Activated CD4-positive, alpha-beta T cell treated with anti-CD3 and anti-CD28 coated beads, Interleukin-2, amount 10 ng/mL, durations not matched to agents 7 days and 5 days (primary cell): ENCODE results near the gene NFKBIA. TPM values are rescaled to one million over a fixed set of nuclear protein-coding genes. Genes with fewer than 3 reads are reported as not detected.
"Not testable (repeated sequence)": the region's sequence is repeated elsewhere in the genome, so short reads cannot be mapped to it uniquely, and the experiment has no call there.

ENCODE experiments used
- CTCF ChIA-PET: fragments of 350-600 bp; sonication (Branson Sonifier 250); formaldehyde crosslinking; loops from one replicate; lab custom pipeline; 2021; ENCODE audit warnings: antibody characterized with exemption; lab: Charles Lee
- POLR2A ChIA-PET: fragments of 350-600 bp; sonication (Branson Sonifier 250); formaldehyde crosslinking; loops from one replicate; lab custom pipeline; 2021; ENCODE audit warnings: antibody characterized with exemption; lab: Charles Lee
- DNase-seq: peaks from one replicate; pipeline ENCODE4 v3.0.0-alpha.2; 2020
- H3K27ac Mint-ChIP-seq: one replicate; pipeline ENCODE4 v1.8.0; 2021; ENCODE audit warnings: mild to moderate bottlenecking, moderate library complexity, mixed read lengths
- H3K27me3 Mint-ChIP-seq: one replicate; pipeline ENCODE4 v1.8.0; 2021; ENCODE audit warnings: mixed read lengths
- H3K36me3 Mint-ChIP-seq: one replicate; pipeline ENCODE4 v1.8.0; 2021; ENCODE audit warnings: low read depth, mixed read lengths
- H3K4me1 Mint-ChIP-seq: one replicate; pipeline ENCODE4 v1.8.0; 2021; ENCODE audit warnings: mixed read lengths
- H3K4me3 Mint-ChIP-seq: one replicate; pipeline ENCODE4 v1.8.0; 2021; ENCODE audit warnings: mild to moderate bottlenecking, moderate library complexity, mixed read lengths
- H3K9me3 Mint-ChIP-seq: one replicate; pipeline ENCODE4 v1.8.0; 2021; ENCODE audit warnings: mixed read lengths
- total RNA-seq, 2 experiments: library from RNA; stranded (reverse); gene quantifications; one replicate each; pipeline ENCODE4 v1.2.3, GENCODE V29; 2021

Gene NFKBIA, protein sequence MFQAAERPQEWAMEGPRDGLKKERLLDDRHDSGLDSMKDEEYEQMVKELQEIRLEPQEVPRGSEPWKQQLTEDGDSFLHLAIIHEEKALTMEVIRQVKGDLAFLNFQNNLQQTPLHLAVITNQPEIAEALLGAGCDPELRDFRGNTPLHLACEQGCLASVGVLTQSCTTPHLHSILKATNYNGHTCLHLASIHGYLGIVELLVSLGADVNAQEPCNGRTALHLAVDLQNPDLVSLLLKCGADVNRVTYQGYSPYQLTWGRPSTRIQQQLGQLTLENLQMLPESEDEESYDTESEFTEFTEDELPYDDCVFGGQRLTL
- total RNA-seq = 10 to 100 TPM; 60.1 to 61.7 TPM

DNA sequence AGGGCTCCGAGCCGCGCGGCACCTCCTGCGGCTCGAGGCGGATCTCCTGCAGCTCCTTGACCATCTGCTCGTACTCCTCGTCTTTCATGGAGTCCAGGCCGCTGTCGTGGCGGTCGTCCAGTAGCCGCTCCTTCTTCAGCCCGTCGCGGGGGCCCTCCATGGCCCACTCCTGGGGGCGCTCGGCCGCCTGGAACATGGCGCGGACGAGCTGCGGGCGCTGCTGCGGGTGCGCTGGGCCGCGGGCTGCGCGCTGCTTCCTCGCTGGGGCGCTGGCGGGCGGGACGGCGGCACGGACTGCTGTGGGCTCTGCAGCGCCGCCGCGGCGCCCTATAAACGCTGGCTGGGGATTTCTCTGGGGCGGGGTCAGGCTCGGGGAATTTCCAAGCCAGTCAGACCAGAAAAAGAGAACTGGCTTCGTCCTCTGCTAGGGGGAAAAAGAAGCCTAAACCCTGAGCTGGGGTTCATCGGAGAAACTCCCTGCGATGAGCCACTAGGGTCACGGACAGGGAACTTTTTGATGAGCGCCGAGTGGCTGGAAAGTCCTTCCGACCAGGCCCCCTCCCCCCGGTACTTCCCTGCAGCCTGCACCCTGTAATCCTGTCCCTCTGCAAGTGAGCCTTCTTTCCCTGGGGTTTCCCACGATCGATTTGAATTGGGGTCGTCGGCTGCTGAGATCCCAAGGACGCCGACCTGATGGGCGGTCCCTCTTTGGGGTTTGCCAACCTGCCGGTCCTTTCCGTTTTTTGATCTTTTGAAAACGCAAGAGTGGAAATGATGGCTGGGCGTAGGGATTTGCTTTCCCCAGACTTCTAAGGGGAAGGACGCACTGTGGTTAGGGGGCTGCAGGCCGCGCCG lies at the start of gene NFKBIA:
NFKBIA (minus strand) TSS at position 301 of the 855 bp plus-strand sequence; CDS start at position 196, 105 bp downstream.
- peak; percentile 90 for DNase-seq
- peaks cover 55% of the 10 kb centered on the region for H3K4me1 Mint-ChIP-seq
- POLR2A ChIA-PET = interaction anchor here (0.5 to 1.9 kb wide), 14 partner anchors 11 to 423 kb away, joined by 3 to 21 read pairs (median 4); partner anchors contain the start of genes PPP2R3C and PSMA6
- H3K9me3 Mint-ChIP-seq = no peaks in the 10 kb centered on the region
- H3K27ac Mint-ChIP-seq = peak within 1 kb of the TSS; percentile 98
- no peaks in the 10 kb centered on the region for H3K27me3 Mint-ChIP-seq
- H3K36me3 Mint-ChIP-seq = peaks cover 38% of the 10 kb centered on the region
- CTCF ChIA-PET = interaction anchor here (0.5 to 4.5 kb wide), 37 partner anchors 10 to 532 kb away, joined by 3 to 42 read pairs (median 3); partner anchors contain the start of genes FAM177A1, PPP2R3C, PRORP and PSMA6
- H3K4me3 Mint-ChIP-seq = peak within 1 kb of the TSS; percentile 88

DNA sequence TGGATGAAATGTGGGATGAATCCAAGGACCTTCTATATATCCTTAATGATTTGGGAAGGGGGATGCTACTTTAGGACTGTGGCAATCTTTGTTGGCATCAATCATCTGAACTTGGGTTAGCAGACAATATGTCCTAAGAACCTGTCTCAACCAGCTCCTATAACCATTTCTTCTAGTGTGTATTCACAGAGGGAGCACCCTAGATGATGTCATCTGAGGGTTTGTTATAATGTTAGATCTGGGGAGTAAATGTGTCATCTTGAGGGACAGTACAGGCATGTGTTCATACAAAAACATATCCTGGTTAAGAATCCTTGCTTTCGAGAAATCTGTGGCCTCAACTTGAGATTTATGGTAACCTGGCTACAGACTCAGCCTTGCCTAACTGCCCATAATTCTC lies 41.9 kb upstream of the NFKBIA start:
- POLR2A ChIA-PET = no interaction called here

GRCh38 chr14:35444104-35444503 lies 39.6 kb upstream of the NFKBIA start:
- no peak overlapping the region for H3K27ac Mint-ChIP-seq
- ChIA-PET POLR2A (no interaction called here), CTCF (interaction anchor here (0.6 kb wide), 1 partner anchor 304 kb away, joined by 3 read pairs; no protein-coding TSS in a partner anchor)
- no peaks in the 10 kb centered on the region for H3K4me1 Mint-ChIP-seq
- H3K36me3 Mint-ChIP-seq = no peaks in the 10 kb centered on the region
- DNase-seq = no peak
- H3K4me3 Mint-ChIP-seq = no peak overlapping the region
- no peaks in the 10 kb centered on the region for H3K27me3 Mint-ChIP-seq
- no peaks in the 10 kb centered on the region for H3K9me3 Mint-ChIP-seq

More for the DNA sequence above, 41.9 kb upstream of the NFKBIA start:
- H3K4me3 Mint-ChIP-seq = no peak overlapping the region
- H3K36me3 Mint-ChIP-seq = no peaks in the 10 kb centered on the region
- no peak for DNase-seq
- H3K9me3 Mint-ChIP-seq = no peaks in the 10 kb centered on the region
- CTCF ChIA-PET = no interaction called here
- H3K27me3 Mint-ChIP-seq = no peaks in the 10 kb centered on the region
- no peaks in the 10 kb centered on the region for H3K4me1 Mint-ChIP-seq
- H3K27ac Mint-ChIP-seq = no peak overlapping the region

DNA sequence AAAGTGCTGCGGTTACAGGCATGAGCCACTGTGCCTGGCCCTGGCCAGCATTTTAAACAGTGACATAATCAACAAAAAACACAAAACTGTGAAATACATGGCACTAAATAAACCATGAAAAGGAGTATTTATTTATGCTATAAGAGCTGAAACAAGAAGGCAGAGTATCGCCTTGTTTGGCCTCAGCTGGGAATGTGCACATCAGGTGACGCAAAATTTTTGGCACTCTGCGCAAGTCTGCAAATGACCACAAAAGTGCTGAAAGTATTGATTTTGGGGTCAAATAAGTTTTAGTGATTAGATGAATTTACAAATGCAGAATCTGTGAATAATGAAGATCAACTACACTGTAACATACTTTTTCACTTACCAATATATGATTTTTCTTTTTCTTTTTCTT lies 36.6 kb upstream of the NFKBIA start:
- no peaks in the 10 kb centered on the region for H3K9me3 Mint-ChIP-seq
- POLR2A ChIA-PET = no interaction called here
- no peaks in the 10 kb centered on the region for H3K4me1 Mint-ChIP-seq
- DNase-seq = no peak
- no peak overlapping the region for H3K27ac Mint-ChIP-seq
- no peaks in the 10 kb centered on the region for H3K27me3 Mint-ChIP-seq
- H3K36me3 Mint-ChIP-seq = no peaks in the 10 kb centered on the region
- no peak overlapping the region for H3K4me3 Mint-ChIP-seq
- CTCF ChIA-PET = no interaction called here

DNA sequence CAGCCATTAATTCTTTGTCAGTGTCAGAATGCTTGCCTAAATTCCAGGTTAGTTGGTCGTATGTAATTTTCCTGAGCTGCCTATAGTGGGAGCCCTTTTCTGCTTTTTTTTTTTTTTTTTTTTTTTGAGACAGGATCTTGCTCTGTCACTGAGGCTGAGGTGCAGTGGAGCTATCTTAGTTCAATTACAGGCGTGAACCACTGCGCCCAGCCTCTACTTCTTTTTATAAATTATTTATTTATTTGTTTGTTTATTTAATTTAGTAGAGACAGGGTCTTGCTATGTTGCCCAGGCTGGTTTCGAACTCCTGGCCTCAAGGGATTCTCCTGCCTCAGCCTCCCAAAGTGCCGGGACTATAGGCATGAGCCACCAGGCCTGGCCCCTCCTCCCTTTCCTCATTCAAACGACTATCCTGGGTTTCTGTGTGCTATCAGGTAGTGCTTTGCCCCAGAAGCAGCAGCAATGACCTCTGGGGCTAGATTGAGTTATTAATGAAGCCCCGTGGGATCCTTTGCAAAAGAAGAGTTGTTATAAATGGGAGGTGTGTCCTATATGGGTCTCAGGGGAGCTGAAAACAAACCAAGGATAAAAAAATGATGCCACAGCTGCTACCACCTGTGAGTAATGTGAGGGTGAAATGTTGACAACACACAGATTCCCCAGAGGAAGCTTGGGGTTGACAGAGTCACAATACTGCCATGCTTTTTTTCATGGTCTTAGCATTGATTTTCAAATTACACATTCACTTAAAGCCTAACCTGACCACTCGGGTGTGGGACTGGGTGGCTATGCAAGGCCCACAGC lies 34.6 kb upstream of the NFKBIA start:
- no peaks in the 10 kb centered on the region for H3K9me3 Mint-ChIP-seq
- no peak for DNase-seq
- ChIA-PET POLR2A (no interaction called here), CTCF (interaction anchor here (0.6 to 1.8 kb wide), 10 partner anchors 10 to 377 kb away, joined by 3 to 6 read pairs (median 4); no protein-coding TSS in a partner anchor)
- peaks cover 4% of the 10 kb centered on the region for H3K4me1 Mint-ChIP-seq
- no peaks in the 10 kb centered on the region for H3K27me3 Mint-ChIP-seq
- no peak overlapping the region for H3K27ac Mint-ChIP-seq
- no peak overlapping the region for H3K4me3 Mint-ChIP-seq
- H3K36me3 Mint-ChIP-seq = no peaks in the 10 kb centered on the region

DNA sequence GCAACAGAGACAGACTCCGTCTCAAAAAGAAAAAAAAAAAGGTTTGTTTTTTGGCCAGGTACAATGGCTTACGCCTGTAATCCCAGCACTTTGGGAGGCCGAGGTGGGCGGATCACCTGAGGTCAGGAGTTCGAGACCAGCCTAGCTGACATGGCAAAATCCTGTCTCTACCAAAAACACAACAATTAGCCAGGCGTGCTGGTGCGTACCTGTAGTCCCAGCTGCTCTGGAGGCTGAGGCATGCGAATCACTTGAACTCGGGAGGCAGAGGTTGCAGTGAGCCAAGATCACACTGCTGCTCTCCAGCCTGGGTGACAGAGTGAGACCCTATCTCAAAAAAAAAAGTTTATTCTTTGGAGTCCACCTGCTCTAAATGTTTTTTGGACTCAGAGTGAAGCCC lies 33.9 kb upstream of the NFKBIA start:
- H3K27ac Mint-ChIP-seq, H3K4me1 Mint-ChIP-seq, H3K4me3 Mint-ChIP-seq, DNase-seq, H3K9me3 Mint-ChIP-seq, H3K27me3 Mint-ChIP-seq, POLR2A ChIA-PET, H3K36me3 Mint-ChIP-seq: not testable (repeated sequence)
- CTCF ChIA-PET = interaction anchor here (0.7 to 1.8 kb wide), 10 partner anchors 9 to 832 kb away, joined by 3 to 6 read pairs (median 4); no protein-coding TSS in a partner anchor

DNA sequence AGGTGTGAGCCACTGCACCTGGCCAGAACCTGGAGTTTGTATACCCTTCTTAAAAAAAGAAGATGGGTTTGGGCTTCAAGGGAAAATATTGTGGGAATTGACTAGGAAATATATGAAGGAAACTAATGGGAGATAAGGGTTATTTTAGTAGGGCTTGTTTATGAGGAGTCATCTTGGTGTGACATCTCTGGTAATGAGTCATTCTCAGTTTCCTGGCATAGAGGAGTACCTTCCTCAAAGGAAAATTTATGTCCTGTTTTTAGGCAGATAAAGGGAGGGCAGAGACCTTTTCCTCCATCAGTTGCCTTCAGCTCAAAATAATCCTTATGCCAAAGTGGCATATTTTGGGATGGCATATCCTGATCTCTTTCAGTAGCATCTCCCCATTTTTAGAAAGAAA lies 30.6 kb upstream of the NFKBIA start:
- ChIA-PET POLR2A (no interaction called here), CTCF (no interaction called here)
- H3K4me1 Mint-ChIP-seq = peaks cover 12% of the 10 kb centered on the region
- H3K9me3 Mint-ChIP-seq = no peaks in the 10 kb centered on the region
- no peaks in the 10 kb centered on the region for H3K36me3 Mint-ChIP-seq
- H3K27me3 Mint-ChIP-seq = no peaks in the 10 kb centered on the region
- H3K4me3 Mint-ChIP-seq = no peak overlapping the region
- DNase-seq = no peak
- no peak overlapping the region for H3K27ac Mint-ChIP-seq

DNA sequence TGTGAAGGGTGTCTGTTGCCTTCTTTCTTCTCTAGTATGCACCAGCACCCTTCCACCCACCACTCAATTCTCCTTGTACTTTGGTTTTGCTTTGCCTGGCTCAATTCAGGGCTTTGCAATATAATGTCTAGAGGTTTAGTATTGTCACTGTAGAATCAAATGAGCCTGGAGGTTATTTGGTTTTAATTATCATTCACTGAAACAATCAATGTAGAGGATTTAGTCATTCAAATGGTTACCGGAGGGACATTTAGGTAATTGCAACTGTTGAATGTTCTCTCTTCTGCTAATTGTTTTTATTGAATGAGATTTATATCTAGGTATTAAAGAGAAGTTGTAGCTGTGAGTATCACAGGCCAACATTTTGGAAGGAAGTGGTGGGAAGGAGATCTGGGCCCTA lies 29.3 kb upstream of the NFKBIA start:
- POLR2A ChIA-PET = interaction anchor here (0.6 kb wide), 1 partner anchor 371 kb away, joined by 3 read pairs; no protein-coding TSS in a partner anchor
- Mint-ChIP-seq H3K4me1 (peaks cover 16% of the 10 kb centered on the region), H3K27ac (no peak overlapping the region), H3K4me3 (no peak overlapping the region), H3K27me3 (no peaks in the 10 kb centered on the region), H3K36me3 (no peaks in the 10 kb centered on the region), H3K9me3 (no peaks in the 10 kb centered on the region)
- CTCF ChIA-PET = interaction anchor here (0.6 to 0.9 kb wide), 2 partner anchors 9 to 18 kb away, joined by 3 to 4 read pairs; no protein-coding TSS in a partner anchor
- DNase-seq = no peak

DNA sequence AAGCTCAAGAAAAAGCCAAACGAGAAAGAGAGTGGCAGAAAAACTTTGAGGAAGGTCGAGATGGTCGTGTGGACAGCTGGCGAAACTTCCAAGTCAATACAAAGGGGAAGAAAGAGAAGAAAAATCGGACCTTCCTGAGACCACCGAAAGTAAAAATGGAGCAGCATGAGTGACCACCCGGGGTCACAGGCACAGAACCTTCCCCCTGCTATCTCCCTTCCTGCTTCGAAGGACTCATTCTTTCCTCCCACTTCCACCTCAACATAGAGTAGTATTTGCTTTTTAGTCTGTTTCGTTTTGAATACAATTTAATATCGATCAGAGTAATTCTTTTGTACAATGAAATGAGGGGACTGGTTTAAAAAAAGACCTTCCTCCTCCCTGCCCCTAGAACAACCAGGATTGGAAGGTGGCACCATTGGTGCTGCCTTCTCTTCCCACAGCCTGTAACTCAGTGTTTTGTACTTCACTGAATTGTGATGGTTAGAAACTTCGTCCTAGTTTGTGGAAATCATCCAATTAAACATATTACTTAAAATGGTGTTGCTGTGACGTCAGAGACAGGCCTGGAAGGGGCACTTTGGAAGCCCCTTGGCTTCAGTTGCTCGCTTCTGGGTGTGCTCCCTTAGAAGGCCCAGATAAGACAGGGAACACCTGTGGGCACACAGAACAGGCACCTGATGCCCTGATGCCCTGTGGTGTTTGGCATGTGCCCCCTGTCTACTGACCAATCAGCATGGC lies 26.1 kb upstream of the NFKBIA start:
- H3K9me3 Mint-ChIP-seq = no peaks in the 10 kb centered on the region
- peaks cover 16% of the 10 kb centered on the region for H3K4me1 Mint-ChIP-seq
- DNase-seq = no peak
- CTCF ChIA-PET = interaction anchor here (0.6 to 1.6 kb wide), 4 partner anchors 14 to 555 kb away, joined by 3 to 5 read pairs (median 4); partner anchors contain the start of gene BAZ1A
- no peak overlapping the region for H3K4me3 Mint-ChIP-seq
- POLR2A ChIA-PET = interaction anchor here (0.6 kb wide), 1 partner anchor 388 kb away, joined by 3 read pairs; no protein-coding TSS in a partner anchor
- no peaks in the 10 kb centered on the region for H3K27me3 Mint-ChIP-seq
- no peaks in the 10 kb centered on the region for H3K36me3 Mint-ChIP-seq
- H3K27ac Mint-ChIP-seq = no peak overlapping the region

- DNase-seq = no peak
- POLR2A ChIA-PET = interaction anchor here (0.6 kb wide), 1 partner anchor 388 kb away, joined by 3 read pairs; no protein-coding TSS in a partner anchor
- H3K36me3 Mint-ChIP-seq = no peaks in the 10 kb centered on the region
- H3K4me3 Mint-ChIP-seq = no peak overlapping the region
- H3K27ac Mint-ChIP-seq = no peak overlapping the region
- peaks cover 12% of the 10 kb centered on the region for H3K4me1 Mint-ChIP-seq
- H3K27me3 Mint-ChIP-seq = no peaks in the 10 kb centered on the region
- no peaks in the 10 kb centered on the region for H3K9me3 Mint-ChIP-seq
- CTCF ChIA-PET = interaction anchor here (0.6 to 1.6 kb wide), 4 partner anchors 13 to 555 kb away, joined by 3 to 5 read pairs (median 4); partner anchors contain the start of gene BAZ1A
Measured at GRCh38 chr14:35429951-35430350, 25.4 kb upstream of the NFKBIA start.

DNA sequence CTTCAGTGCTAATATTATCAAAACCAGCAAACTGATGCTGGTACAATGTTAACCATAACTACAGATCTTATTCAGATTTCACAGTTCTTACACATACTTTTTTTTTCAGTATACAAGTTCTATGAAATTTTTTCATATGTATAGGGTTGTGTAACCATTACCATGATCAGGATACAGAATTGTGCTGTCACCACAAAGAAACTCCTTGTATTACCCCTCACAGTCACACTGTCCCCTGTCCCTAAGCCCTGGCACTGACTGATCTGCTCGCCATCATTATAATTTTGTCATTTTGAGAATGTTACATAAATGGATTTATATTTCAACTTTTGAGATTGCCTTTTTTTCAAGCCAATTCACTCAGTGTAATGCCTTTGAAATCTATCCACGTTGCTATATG lies 21.3 kb upstream of the NFKBIA start:
- Mint-ChIP-seq H3K9me3 (no peaks in the 10 kb centered on the region), H3K4me3 (no peak overlapping the region), H3K36me3 (no peaks in the 10 kb centered on the region), H3K27me3 (no peaks in the 10 kb centered on the region), H3K4me1 (peaks cover 15% of the 10 kb centered on the region), H3K27ac (no peak overlapping the region)
- POLR2A ChIA-PET = no interaction called here
- DNase-seq = no peak
- CTCF ChIA-PET = interaction anchor here (1.1 kb wide), 1 partner anchor 194 kb away, joined by 3 read pairs; no protein-coding TSS in a partner anchor
